ENCODE results near the gene SERPINA5. TPM values are rescaled to one million over a fixed set of nuclear protein-coding genes. Genes with fewer than 3 reads are reported as not detected.

Gene SERPINA5
- total and polyA plus RNA-seq, 10 of the 15 experiments (the other 5 are each of a cell fraction or from before 2014, with no cell fraction given), result 0.90 TPM; not detected in 9

GRCh38 chr14:94532447-94532846 lies 48.8 kb upstream of the SERPINA5 start:
- Histone ChIP-seq H3K27me3 (replicated peaks in 1 of 2; ENCODE audit: control insufficient read depth in 2 of 2, insufficient read depth in 2 of 2, low read length in 1 of 2) (no peaks in the 10 kb centered on the region), H3K4me1 (ENCODE audit: control insufficient read depth, insufficient read depth, low read length) (peaks cover 4% of the 10 kb centered on the region; the same call in 1 of the 2 replicates), H3K4me2 (ENCODE audit: control insufficient read depth, insufficient read depth) (peak overlapping the region; percentile 41; the same call in 1 of the 2 replicates), H3K27ac (ENCODE audit: control insufficient read depth, insufficient read depth) (no peak overlapping the region), H3K9me3 (replicated peaks; ENCODE audit: control insufficient read depth, insufficient read depth, low read length) (no peaks in the 10 kb centered on the region; the same call in none of the 3 replicates), H4K20me1 (ENCODE audit: control insufficient read depth, insufficient read depth) (no peaks in the 10 kb centered on the region), H2AFZ (ENCODE audit: control insufficient read depth, low read depth, low read length) (no peak overlapping the region; the same call in 1 of the 2 replicates), H3K79me2 (ENCODE audit: control insufficient read depth, insufficient read depth, low read length) (no peaks in the 10 kb centered on the region), H3K4me3 (no peak overlapping the region), H3K9ac (ENCODE audit: control insufficient read depth, insufficient read depth, low read length) (no peak overlapping the region), H3K36me3 (ENCODE audit: control insufficient read depth in 2 of 2, insufficient read depth in 2 of 2, low read length in 1 of 2) (no peaks in the 10 kb centered on the region)
- DNase-seq (ENCODE audit: low read depth, low spot score) (peak; percentile 37), ATAC-seq (no peak; the same call in 2 of the 3 replicates), FAIRE-seq (peak; percentile 27)
- ChIA-PET CTCF (interaction anchor here (0.8 to 2.1 kb wide), 6 partner anchors 9 to 106 kb away, joined by 3 to 10 read pairs (median 3); no protein-coding TSS in a partner anchor), RAD21 (ENCODE audit: unreplicated experiment) (no interaction called here), POLR2A (no interaction called here), SMC1A (ENCODE audit: uncharacterized antibody, unreplicated experiment) (no interaction called here)
- BruUV-seq (replicated peaks), result no TSS peak
- in situ Hi-C loops (cut with MboI), result no loop called here
- intact Hi-C loops (cut with micrococcal nuclease; ENCODE audit: unreplicated experiment), result no loop called here
- WGBS (ENCODE audit: insufficient coverage, insufficient replicate concordance, low lambda C conversion rate, missing lambda C conversion rate), result 3% methylated on average over 2 of the region's 2 CpGs
- TF ChIP-seq CHD4 (IDR thresholded peaks at IDR 0.05) (no peak), BRCA1 (IDR thresholded peaks at IDR 0.05; ENCODE audit: low read depth, low read length) (no peak), MYB (IDR thresholded peaks at IDR 0.05; ENCODE audit: borderline replicate concordance, low read depth, low read length) (no peak), MEF2A (IDR thresholded peaks at IDR 0.05; ENCODE audit: insufficient read depth, low read depth, low read length) (0 out of 2 replicates have a peak, but pooled peaks have one; percentile 34), SPI1 (IDR thresholded peaks at IDR 0.05; ENCODE audit: borderline replicate concordance, insufficient read depth, low read depth, low read length) (no peak), SRF (IDR thresholded peaks at IDR 0.05; ENCODE audit: low read depth in 2 of 2, low read length in 2 of 2) (no peak), ATF2 (IDR thresholded peaks at IDR 0.05; ENCODE audit: low read length) (no peak), BMI1 (IDR thresholded peaks at IDR 0.05; ENCODE audit: borderline replicate concordance) (no peak), SP1 (IDR thresholded peaks at IDR 0.05; ENCODE audit: low read depth, low read length) (no peak), MEF2B (IDR thresholded peaks at IDR 0.05; ENCODE audit: partially characterized antibody, poor library complexity, severe bottlenecking) (peak; percentile 36), RUNX3 (IDR thresholded peaks at IDR 0.05; ENCODE audit: low read length) (peak; percentile 27), ATF7 (IDR thresholded peaks at IDR 0.05; ENCODE audit: low read depth) (no peak), PML (IDR thresholded peaks at IDR 0.05; ENCODE audit: low read length) (no peak), GABPA (IDR thresholded peaks at IDR 0.05; ENCODE audit: low read depth) (no peak), NR2C1 (IDR thresholded peaks at IDR 0.05) (no peak), SMAD5 (IDR thresholded peaks at IDR 0.05; ENCODE audit: low read depth) (no peak), BCLAF1 (IDR thresholded peaks at IDR 0.05) (no peak), REST (IDR thresholded peaks at IDR 0.05; ENCODE audit: low read depth, low read length) (no peak), IKZF2 (IDR thresholded peaks at IDR 0.05) (peak in 1 of 2 experiments; percentile 21; a peak in 1 of 4 replicates)
